IMR-90 (cell line): ENCODE measurements around the gene FAM53B. TPM values are rescaled to one million over a fixed set of nuclear protein-coding genes. Genes with fewer than 3 reads are reported as not detected.

ENCODE experiments used
- ATAC-seq: fragments of 200-7000 bp; cut with Tn5 transposase; 2 replicates; pipeline ENCODE4 v1.9.1; 2020; ENCODE audit warnings: low read depth, mild to moderate bottlenecking, moderate library complexity
- BruUV-seq: library from RNA; stranded (reverse); fragments of 400-500 nt; replicated peaks from 2 replicates; lab custom pipeline; 2021; lab: Mats Ljungman, UMichigan
- CTCF ChIA-PET: fragments of 300-600 bp; formaldehyde crosslinking; extraction: SDS; loops from one replicate; lab custom pipeline; 2021; ENCODE audit warnings: antibody characterized with exemption; lab: Yijun Ruan, JAX
- POLR2A ChIA-PET: fragments of 300-600 bp; sonication (Branson Sonifier 250); formaldehyde crosslinking; loops from one replicate; lab custom pipeline; 2022; ENCODE audit warnings: antibody characterized with exemption; ENCODE audit not compliant: unreplicated experiment; lab: Charles Lee
- DNase-seq: peaks from one replicate; pipeline ENCODE4 v3.0.0; 2013
- H2AFZ ChIP-seq: replicated peaks from 2 replicates; pipeline ENCODE3; 2013; ENCODE audit warnings: low read length, mild to moderate bottlenecking; ENCODE audit not compliant: poor library complexity
- H2AK5ac ChIP-seq: 2 replicates; pipeline ENCODE4 v1.6.1; 2013; ENCODE audit warnings: low read depth, low read length, inconsistent platforms
- H2AK9ac ChIP-seq: replicated peaks from 2 replicates; pipeline ENCODE3; 2013; ENCODE audit warnings: mild to moderate bottlenecking, low read depth, low read length, moderate library complexity; ENCODE audit not compliant: poor library complexity
- H2BK120ac ChIP-seq: 2 replicates; pipeline ENCODE4 v1.6.1; 2013; ENCODE audit warnings: low read depth, low read length, inconsistent platforms
- H2BK15ac ChIP-seq: 3 replicates; pipeline ENCODE4 v1.6.1; 2013; ENCODE audit warnings: low read depth, low read length, inconsistent platforms
- H2BK20ac ChIP-seq: 2 replicates; pipeline ENCODE4 v1.6.1; 2013; ENCODE audit warnings: low read depth, mild to moderate bottlenecking, inconsistent platforms, low read length, moderate library complexity
- H2BK5ac ChIP-seq: 2 replicates; pipeline ENCODE4 v1.6.1; 2013; ENCODE audit warnings: mild to moderate bottlenecking, low read depth, low read length, inconsistent platforms; ENCODE audit not compliant: poor library complexity, severe bottlenecking
- H3K14ac ChIP-seq: replicated peaks from 2 replicates; pipeline ENCODE4 v1.6.1; 2013; ENCODE audit warnings: low read depth, low read length, inconsistent platforms
- H3K18ac ChIP-seq: 2 replicates; pipeline ENCODE4 v1.6.1; 2013; ENCODE audit warnings: low read depth, low read length, control low read depth
- H3K23ac ChIP-seq: 2 replicates; pipeline ENCODE4 v1.6.1; 2013; ENCODE audit warnings: low read depth, low read length, inconsistent platforms
- H3K27ac ChIP-seq: 2 replicates; pipeline ENCODE4 v1.5.1; 2013; ENCODE audit warnings: mild to moderate bottlenecking, control low read depth, low read length; ENCODE audit not compliant: insufficient read depth
- H3K27me3 ChIP-seq: 2 replicates; pipeline ENCODE4 v1.6.1; 2013; ENCODE audit warnings: low read length; ENCODE audit not compliant: control insufficient read depth, insufficient read depth
- H3K36me3 ChIP-seq: 2 replicates; pipeline ENCODE4 v1.6.1; 2013; ENCODE audit warnings: low read length, mixed read lengths; ENCODE audit not compliant: control insufficient read depth, insufficient read depth
- H3K4ac ChIP-seq: 2 replicates; pipeline ENCODE4 v1.6.1; 2013; ENCODE audit warnings: low read depth, low read length, inconsistent platforms
- H3K4me1 ChIP-seq: 2 replicates; pipeline ENCODE4 v1.6.1; 2013; ENCODE audit warnings: low read length, mixed read lengths; ENCODE audit not compliant: control insufficient read depth, insufficient read depth
- H3K4me2 ChIP-seq: 2 replicates; pipeline ENCODE4 v1.6.1; 2013; ENCODE audit warnings: low read depth, mild to moderate bottlenecking, control low read depth, low read length, moderate library complexity
- H3K4me3 ChIP-seq: 2 replicates; pipeline ENCODE4 v1.5.1; 2013; ENCODE audit warnings: low read depth, mild to moderate bottlenecking, control low read depth, low read length, moderate library complexity; ENCODE audit not compliant: insufficient read depth
- H3K56ac ChIP-seq: 2 replicates; pipeline ENCODE4 v1.6.1; 2013; ENCODE audit warnings: low read length, inconsistent platforms; ENCODE audit not compliant: insufficient read depth; ENCODE audit errors: extremely low read depth
- H3K79me1 ChIP-seq, 2 experiments: 2 replicates each; pipeline ENCODE4 v1.6.1; 2013; ENCODE audit warnings: low read length in 2 of 2, inconsistent platforms in 1 of 2, low read depth in 1 of 2
- H3K9ac ChIP-seq: 2 replicates; pipeline ENCODE4 v1.6.1; 2013; ENCODE audit warnings: low read depth, low read length, control low read depth
- H3K9me1 ChIP-seq: 2 replicates; pipeline ENCODE4 v1.6.1; 2013; ENCODE audit warnings: low read length, inconsistent platforms; ENCODE audit not compliant: insufficient read depth
- H3K9me3 ChIP-seq: 2 replicates; pipeline ENCODE4 v1.6.1; 2013; ENCODE audit warnings: low read length; ENCODE audit not compliant: control insufficient read depth, insufficient read depth
- H4K20me1 ChIP-seq: 2 replicates; pipeline ENCODE4 v1.6.1; 2013; ENCODE audit warnings: low read length, inconsistent platforms; ENCODE audit not compliant: insufficient read depth
- H4K5ac ChIP-seq: 2 replicates; pipeline ENCODE4 v1.6.1; 2013; ENCODE audit warnings: mild to moderate bottlenecking, low read depth, low read length, control low read depth
- H4K8ac ChIP-seq, 2 experiments: 2 replicates each; pipeline ENCODE4 v1.6.1; 2013; ENCODE audit warnings: low read depth in 2 of 2, low read length in 2 of 2, control low read depth in 1 of 2, inconsistent platforms in 1 of 2
- H4K91ac ChIP-seq: 2 replicates; pipeline ENCODE4 v1.6.1; 2013; ENCODE audit warnings: low read depth, low read length, inconsistent platforms; ENCODE audit not compliant: insufficient read depth
- CHD1 ChIP-seq: IDR thresholded peaks from 2 replicates; pipeline ENCODE4 v1.6.1; 2012; ENCODE audit warnings: low read depth, low read length, improper control_type of control experiment
- MAFK ChIP-seq: IDR thresholded peaks from 2 replicates; pipeline ENCODE4 v1.6.1; 2012; ENCODE audit warnings: low read depth, low read length, improper control_type of control experiment
- NFE2L2 ChIP-seq: fragments of 150-350 bp; IDR thresholded peaks from 2 replicates; pipeline ENCODE4 v1.6.1; 2016; ENCODE audit warnings: low read depth, mild to moderate bottlenecking, low read length
- POLR2A ChIP-seq: IDR thresholded peaks from 2 replicates; pipeline ENCODE4 v1.6.1; 2012; ENCODE audit warnings: mild to moderate bottlenecking, low read depth, low read length
- RAD21 ChIP-seq: IDR thresholded peaks from 2 replicates; pipeline ENCODE4 v1.6.1; 2012; ENCODE audit warnings: low read length, improper control_type of control experiment
- RCOR1 ChIP-seq: IDR thresholded peaks from 2 replicates; pipeline ENCODE4 v1.6.1; 2012; ENCODE audit warnings: mild to moderate bottlenecking, low read length, improper control_type of control experiment; ENCODE audit not compliant: insufficient replicate concordance
- RFX5 ChIP-seq: IDR thresholded peaks from 2 replicates; pipeline ENCODE4 v1.8.0; 2012; ENCODE audit warnings: low read depth, mild to moderate bottlenecking, low read length, moderate library complexity
- SMC3 ChIP-seq: fragments of 150-350 bp; IDR thresholded peaks from 2 replicates; pipeline ENCODE4 v1.6.1; 2016; ENCODE audit warnings: low read depth, mild to moderate bottlenecking, antibody characterized with exemption, low read length, moderate library complexity
- WGBS, 2 experiments: methylation state at CpG; one replicate each; pipeline versions ENCODE4 v1.1.5 to v1.1.7; 2013; ENCODE audit warnings: missing lambda C conversion rate in 2 of 2; ENCODE audit not compliant: insufficient read length in 1 of 2; ENCODE audit errors: extremely low coverage in 2 of 2; 5-methylcytosine and 5-hydroxymethylcytosine counted together
- dilution Hi-C: fragments of 300-500 bp; cut with HindIII; formaldehyde crosslinking; loops from one replicate; pipeline ENCODE4 v1.14.3; 2018; ENCODE audit warnings: low sequenced_read_pairs; ENCODE audit not compliant: unreplicated experiment
- in situ Hi-C: fragments of 300-500 bp; cut with MboI; formaldehyde crosslinking; loops from 3 replicates; pipeline ENCODE4 v1.14.3; 2019; ENCODE audit warnings: low sequenced_read_pairs, inconsistent platforms, mixed read lengths
- intact Hi-C: fragments of 100-400 bp; cut with micrococcal nuclease; formaldehyde crosslinking; loops from 2 replicates; pipeline ENCODE4 v1.10.0; 2022
- polyA plus RNA-seq, 3 experiments: library from polyadenylated mRNA; depleted of rRNA; stranded (reverse); fragments of >200 nt; gene quantifications; 2 replicates each; pipeline ENCODE4 v1.2.3, GENCODE V29; 2012; ENCODE audit warnings: low replicate concordance in 1 of 3
- total RNA-seq: library from RNA; depleted of rRNA; stranded (reverse); fragments of >200 nt; gene quantifications from 2 replicates; pipeline ENCODE4 v1.2.3, GENCODE V29; 2012
- TF ChIP-seq, protein P1 (sequence below): fragments of 150-350 bp; IDR thresholded peaks from 2 replicates; pipeline ENCODE4 v1.6.1; 2016; ENCODE audit warnings: low read depth, mild to moderate bottlenecking, low read length, moderate library complexity, borderline replicate concordance
- TF ChIP-seq, protein P2 (sequence below): conservative IDR thresholded peaks from 2 replicates; pipeline ENCODE4 v1.5.1; 2012; ENCODE audit warnings: mild to moderate bottlenecking, low read depth, low read length, improper control_type of control experiment

Gene FAM53B
- total and polyA plus RNA-seq, 2 of the 4 experiments (the other 2 are of a cell fraction) = 3.8 to 5.7 TPM

DNA sequence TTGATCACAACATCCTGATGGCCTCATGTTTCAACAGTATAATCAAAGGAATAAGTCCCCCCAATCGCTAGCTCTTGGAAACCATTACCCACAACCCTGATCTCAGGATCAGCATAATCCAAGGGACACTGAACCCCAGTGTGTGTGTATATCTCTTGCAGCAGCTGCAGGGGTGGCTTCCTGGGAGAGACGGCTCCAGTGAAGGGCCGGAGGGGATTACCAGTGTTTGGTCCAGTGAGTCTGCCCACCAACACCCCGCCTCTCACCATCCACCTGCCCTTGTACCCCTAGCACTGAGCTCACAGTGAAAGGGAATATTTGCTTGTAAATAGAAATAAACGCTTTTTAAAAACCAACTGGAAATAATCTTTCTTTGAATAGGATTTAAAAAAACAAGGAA, 63.1 kb downstream of the FAM53B start:
- Histone ChIP-seq H3K23ac (no peak overlapping the region), H3K27me3 (no peaks in the 10 kb centered on the region), H2BK5ac (no peak overlapping the region), H3K36me3 (peaks cover 13% of the 10 kb centered on the region; the same call in 1 of the 2 replicates), H3K4me1 (peaks cover 10% of the 10 kb centered on the region; the same call in 1 of the 2 replicates), H3K4ac (no peak overlapping the region), H3K18ac (no peak overlapping the region), H3K4me3 (no peak overlapping the region), H2BK15ac (no peak overlapping the region), H3K14ac (no peak overlapping the region), H4K91ac (no peak overlapping the region), H4K5ac (no peak overlapping the region), H2AK9ac (no peak overlapping the region), H3K9me1 (peaks cover 6% of the 10 kb centered on the region), H3K9me3 (no peaks in the 10 kb centered on the region), H3K9ac (no peak overlapping the region), H4K20me1 (peaks cover 7% of the 10 kb centered on the region; the same call in 1 of the 2 replicates), H4K8ac (no peak overlapping the region), H2AFZ (no peak overlapping the region), H3K27ac (no peak overlapping the region), H2BK20ac (no peak overlapping the region), H3K56ac (no peak overlapping the region), H2AK5ac (no peak overlapping the region), H2BK120ac (no peak overlapping the region), H3K79me1 (peaks cover 0 to 8% of the 10 kb centered on the region in 2 experiments; a peak in 1 of 4 replicates), H3K4me2 (no peak overlapping the region)
- ChIA-PET POLR2A (no interaction called here), CTCF (interaction anchor here (0.6 kb wide), 1 partner anchor 409 kb away, joined by 3 read pairs; no protein-coding TSS in a partner anchor)
- dilution Hi-C loops (no loop called here), intact Hi-C loops (no loop called here), in situ Hi-C loops (no loop called here)
- DNase-seq (no peak), ATAC-seq (no peak)
- TF ChIP-seq RAD21 (no peak), CHD1 (no peak), SMC3 (no peak), POLR2A (no peak), MAFK (no peak), NFE2L2 (no peak), RFX5 (no peak), RCOR1 (no peak)
- TF ChIP-seq, protein P1, sequence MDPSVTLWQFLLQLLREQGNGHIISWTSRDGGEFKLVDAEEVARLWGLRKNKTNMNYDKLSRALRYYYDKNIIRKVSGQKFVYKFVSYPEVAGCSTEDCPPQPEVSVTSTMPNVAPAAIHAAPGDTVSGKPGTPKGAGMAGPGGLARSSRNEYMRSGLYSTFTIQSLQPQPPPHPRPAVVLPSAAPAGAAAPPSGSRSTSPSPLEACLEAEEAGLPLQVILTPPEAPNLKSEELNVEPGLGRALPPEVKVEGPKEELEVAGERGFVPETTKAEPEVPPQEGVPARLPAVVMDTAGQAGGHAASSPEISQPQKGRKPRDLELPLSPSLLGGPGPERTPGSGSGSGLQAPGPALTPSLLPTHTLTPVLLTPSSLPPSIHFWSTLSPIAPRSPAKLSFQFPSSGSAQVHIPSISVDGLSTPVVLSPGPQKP = no peak
- TF ChIP-seq, protein P2, sequence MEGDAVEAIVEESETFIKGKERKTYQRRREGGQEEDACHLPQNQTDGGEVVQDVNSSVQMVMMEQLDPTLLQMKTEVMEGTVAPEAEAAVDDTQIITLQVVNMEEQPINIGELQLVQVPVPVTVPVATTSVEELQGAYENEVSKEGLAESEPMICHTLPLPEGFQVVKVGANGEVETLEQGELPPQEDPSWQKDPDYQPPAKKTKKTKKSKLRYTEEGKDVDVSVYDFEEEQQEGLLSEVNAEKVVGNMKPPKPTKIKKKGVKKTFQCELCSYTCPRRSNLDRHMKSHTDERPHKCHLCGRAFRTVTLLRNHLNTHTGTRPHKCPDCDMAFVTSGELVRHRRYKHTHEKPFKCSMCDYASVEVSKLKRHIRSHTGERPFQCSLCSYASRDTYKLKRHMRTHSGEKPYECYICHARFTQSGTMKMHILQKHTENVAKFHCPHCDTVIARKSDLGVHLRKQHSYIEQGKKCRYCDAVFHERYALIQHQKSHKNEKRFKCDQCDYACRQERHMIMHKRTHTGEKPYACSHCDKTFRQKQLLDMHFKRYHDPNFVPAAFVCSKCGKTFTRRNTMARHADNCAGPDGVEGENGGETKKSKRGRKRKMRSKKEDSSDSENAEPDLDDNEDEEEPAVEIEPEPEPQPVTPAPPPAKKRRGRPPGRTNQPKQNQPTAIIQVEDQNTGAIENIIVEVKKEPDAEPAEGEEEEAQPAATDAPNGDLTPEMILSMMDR = no peak
- BruUV-seq = no TSS peak
- no CpG with 5 or more reads among the region's 5 CpGs for WGBS, 2 experiments
